SW 1271 (cell line): Measurements from ENCODE around the gene STX2.

Source experiments
- DNase-seq, 2 experiments: peaks; one replicate each; lab custom pipeline; 2025; lab: John Stamatoyannopoulos, UW

Gene STX2

DNA sequence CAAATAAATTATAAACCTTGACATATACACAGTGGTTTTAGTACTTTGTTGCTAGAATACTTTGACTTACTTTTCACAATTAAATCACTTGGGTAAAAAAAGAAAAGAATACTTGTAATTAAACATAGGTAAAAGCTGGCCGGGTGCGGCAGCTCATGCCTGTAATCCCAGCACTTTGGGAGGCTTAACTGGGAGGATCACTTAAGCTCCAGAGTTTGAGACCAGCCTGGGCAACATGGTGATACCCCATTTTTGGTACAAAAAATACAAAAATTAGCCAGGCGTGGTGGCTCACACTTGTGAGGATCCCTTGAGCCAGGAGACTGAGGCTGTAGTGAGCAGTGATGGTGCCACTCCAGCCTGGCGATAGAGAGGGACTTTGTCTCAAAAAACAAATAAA, 7.8 kb downstream of the STX2 start:
- DNase-seq: no peak

DNA sequence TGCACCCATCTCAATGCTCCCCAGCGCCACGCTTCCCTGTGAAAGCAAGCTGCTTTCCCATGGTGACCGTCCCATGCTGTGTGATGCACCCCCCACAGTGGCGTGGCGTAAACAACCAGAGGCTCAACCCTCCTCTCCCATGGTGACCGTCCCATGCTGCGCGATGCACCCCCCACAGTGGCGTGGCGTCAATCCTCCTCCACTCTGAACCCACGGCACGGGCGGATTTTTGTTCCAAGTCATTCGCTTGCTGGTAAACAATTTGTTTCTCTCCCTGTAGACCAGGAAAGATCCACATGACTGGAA, 8.9 kb downstream of the STX2 start:
- DNase-seq: no peak

DNA sequence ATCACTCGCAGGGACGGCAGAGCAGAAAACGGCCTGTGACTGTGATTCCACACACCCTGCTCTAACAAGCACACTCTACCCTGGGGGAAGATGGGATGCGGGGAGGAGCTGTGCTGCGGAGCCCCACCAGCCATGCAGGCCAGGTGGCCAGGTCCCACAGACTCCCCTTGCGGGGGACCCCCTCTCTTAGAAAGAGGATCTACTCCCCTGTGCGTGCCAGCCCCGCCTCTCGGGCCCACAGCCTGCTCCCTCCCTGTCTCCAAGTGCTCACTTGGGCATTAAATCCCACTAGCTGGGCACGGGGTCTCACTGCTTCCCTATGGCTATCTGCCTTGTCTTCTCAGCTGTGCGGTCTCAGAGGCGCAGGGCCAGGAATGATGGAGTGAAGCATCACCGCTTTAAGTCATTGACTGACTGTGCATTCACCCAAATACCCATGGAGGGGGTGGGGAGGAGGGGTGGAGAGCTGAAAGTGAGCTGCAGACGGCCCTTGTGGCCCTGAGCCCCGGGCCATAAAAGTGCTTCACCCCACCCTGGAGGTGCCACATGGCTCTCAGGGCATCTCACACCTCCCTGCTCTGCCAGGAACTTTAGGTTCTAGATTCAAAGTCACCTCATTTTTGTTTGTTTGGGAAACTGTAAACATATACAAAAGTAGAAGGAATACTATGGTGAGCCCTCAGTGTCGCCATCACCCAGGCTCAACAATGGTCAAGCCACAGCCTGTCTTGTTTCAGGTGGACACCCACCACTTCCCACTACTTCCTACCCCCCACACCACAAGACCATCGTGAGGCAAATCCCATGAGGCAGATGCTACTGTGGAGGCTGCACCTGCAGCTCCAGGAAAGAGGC, 9.4 kb downstream of the STX2 start:
- DNase-seq: no peak

DNA sequence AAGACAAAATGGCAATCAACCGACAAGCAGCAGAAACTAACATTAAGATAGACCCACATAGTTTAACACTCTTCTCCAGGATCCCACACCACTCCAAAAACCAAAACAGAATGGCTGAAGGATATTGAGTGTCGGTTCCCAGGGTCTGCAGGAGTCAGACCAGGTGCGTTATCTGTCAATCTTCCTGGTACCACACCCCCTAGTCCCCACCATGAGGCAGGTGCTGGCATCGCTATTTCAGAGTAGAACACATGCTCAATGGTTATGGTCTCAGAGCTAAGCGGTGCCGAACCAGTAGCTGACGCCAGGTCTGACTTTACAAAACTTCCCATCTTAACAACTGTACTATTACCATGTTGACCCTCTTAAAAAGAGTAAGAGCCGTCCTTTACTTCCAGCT, 10.2 kb downstream of the STX2 start:
- DNase-seq: no peak

DNA sequence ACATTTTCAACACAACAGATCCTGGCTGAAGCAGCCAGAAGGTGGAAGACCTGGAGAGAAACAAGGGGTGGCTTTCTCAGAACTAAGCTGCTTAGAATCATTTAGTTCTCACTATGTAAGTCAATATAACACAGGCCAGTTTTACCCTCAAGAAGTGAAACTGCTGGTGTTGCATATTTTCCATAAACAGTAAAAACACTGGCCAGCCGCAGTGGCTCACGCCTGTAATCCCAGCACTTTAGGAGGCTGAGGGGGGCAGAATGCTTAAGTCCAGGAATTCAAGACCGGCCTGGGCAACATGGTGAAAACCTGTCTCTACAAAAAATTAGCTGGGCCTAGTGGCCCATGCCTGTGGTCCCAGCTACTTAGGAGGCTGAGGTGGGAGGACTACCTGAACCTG, 11.6 kb downstream of the STX2 start:
- no peak for DNase-seq

DNA sequence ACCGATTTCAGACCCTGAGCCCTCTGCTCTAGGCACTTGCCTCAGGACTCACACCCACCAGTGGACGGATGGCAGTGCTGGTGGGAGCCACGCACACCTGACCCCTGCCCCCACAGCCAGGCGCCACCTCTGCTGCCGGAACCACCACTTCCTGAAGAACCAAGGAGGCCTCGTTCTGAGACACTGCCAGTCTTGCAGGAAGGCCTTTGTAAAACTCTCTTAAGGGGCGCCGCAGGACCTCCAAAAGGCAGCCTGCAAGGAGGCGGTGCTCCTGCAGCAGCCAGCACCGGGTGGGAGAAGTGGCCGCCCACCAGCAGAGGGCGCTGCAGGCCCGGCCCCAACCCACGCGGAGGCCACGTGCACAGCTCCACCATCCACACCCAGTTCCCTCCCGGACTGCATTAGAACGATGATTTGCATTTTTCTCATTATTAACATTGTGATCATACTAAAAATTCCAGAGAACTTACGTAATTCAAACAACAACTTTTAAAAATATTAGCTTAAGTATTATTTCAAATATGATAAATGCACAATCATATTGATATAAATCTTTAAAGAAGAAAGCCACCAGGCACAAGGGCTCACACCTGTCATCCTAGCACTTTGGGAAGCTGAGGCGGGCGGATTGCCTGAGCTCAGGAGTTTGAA, 12.8 kb downstream of the STX2 start:
- DNase-seq: peak in 1 of 2 experiments; percentile 12

DNA sequence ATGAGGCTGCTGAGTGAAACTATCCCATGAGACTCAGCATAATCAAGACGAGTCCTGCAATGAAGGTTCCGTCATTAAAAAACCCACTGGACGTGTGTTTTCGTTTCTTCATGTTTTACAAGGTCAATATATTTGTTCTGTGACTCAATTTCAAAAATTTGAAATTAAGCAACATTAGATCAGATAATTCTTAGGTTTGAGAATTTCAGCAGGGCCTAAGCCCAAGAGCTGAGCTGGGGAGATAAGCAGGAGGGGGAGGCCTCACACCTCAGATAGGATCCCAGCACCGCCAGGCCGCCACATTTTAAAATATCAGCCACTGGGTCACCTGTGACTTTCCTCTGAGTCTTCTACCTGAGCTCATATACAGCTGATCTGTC, 13.3 kb downstream of the STX2 start:
- DNase-seq: no peak

DNA sequence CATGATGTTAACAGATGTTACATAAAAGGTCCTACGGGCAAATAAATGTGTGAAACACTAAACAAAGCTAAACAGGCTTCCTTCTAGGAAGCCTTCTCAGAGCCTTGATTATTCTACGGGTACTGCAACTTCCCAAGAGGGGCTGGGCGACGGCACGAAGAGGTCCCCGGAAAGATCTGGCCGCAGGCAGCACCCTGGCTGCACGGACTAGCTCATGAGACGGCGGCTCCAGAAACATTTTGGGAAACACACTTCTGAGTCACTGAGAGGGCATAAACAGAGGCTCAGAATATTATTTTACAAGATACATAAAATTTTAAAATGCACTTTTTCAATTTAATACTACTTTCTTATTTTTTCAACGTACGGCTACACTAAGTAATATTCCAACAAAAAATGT, 19.4 kb downstream of the STX2 start:
- DNase-seq: no peak

DNA sequence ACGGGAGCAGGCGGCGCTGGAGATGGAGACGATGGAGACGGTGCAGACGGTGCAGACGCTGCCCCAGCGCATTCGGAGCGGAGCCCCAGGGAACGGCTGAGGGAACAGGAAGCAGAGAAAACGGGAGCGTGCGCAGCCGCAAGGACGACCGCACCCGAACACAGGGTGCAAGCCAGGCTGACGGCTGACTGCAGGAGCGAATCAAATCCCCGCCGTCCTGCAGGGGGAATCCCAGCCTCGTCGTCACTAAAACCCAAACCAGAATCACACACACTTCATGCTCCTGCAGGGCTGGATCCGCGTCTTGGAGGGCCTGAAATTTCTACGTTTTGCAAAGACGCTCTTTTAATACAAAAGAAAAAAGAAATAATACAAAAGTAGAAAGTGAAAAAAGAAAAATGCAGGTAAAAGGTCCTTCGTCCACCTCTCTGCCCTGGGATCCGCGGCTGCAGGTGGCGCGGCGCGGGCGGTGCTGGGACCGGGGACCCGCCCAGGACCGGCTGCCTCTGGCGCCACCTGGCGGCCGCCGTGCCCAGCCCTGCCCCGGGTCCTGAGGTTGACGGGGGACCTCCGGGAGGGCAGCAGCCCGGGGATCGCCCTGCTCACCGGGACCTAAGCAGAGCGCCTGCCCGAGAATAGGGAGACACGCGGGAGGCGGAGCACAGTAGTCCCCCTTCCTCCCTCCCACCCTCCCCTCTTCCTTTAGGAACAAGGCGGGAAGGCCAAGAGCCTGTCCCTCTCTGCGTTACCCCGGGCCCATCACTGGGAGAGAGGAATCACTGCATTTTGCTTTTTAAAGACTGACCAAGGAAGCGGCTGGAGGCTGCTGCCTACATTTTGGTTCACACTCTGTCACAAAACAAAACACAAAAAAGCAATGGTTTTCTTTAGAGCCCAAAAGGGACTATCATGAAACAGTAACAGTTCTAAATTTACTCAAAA, 20.1 kb downstream of the STX2 start:
- no peak for DNase-seq

DNA sequence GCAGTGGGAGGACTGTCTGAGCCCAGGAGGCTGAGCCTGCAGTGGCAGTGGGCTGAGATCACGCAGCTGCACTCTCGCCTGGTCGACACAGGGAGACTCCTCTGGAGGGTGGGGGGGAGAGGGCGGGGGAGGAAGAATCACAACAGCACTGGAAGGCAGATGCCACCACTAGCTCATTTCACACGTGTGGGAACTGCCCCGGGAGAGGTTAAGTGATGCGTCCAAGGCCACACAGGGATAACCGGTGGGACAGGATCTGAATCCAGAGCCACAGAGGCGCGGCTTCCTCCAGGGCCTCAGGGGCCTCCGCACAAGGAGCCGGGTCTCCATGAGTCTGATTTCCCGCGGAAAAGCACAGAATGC, 20.8 kb downstream of the STX2 start:
- DNase-seq: no peak

DNA sequence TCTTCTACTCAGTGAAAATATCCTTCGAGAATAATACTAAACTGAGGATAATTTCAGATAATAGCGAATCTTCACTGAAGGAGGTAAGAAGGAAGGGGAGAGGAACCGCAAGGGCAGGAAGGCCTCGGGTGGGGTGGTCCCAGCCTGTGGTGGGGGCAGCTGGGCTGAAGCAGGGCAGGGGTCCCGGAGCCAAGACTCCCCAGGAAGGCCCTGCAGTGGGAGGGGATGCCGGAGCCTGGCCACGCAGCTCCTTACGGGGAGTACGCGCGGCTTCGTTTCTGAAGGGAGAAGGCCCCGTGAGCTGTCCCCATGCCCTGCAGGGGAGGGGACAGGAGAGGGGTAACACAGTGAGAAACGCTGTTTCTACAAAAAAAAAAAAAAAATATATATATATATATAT, 21.2 kb downstream of the STX2 start:
- DNase-seq: no peak

DNA sequence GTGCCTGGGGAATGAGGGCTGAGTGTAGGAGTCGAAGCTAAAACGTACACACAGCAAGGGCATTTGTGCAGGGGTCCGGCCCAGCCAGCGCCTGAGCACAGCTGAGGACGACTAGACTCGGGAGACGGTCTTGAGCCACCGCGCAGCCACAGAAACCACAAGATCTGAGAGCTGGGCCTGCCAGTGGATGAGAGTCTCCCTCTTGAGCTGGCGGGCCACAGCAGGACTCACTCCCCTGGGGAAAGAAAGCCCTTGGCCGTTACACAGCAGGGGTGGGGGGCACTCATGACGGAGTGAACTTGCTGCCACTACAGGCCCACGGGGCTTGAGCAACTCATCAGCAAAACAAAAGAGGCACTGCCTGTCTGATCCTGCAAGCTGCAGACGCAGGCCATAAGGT, 23.0 kb downstream of the STX2 start:
- no peak for DNase-seq

DNA sequence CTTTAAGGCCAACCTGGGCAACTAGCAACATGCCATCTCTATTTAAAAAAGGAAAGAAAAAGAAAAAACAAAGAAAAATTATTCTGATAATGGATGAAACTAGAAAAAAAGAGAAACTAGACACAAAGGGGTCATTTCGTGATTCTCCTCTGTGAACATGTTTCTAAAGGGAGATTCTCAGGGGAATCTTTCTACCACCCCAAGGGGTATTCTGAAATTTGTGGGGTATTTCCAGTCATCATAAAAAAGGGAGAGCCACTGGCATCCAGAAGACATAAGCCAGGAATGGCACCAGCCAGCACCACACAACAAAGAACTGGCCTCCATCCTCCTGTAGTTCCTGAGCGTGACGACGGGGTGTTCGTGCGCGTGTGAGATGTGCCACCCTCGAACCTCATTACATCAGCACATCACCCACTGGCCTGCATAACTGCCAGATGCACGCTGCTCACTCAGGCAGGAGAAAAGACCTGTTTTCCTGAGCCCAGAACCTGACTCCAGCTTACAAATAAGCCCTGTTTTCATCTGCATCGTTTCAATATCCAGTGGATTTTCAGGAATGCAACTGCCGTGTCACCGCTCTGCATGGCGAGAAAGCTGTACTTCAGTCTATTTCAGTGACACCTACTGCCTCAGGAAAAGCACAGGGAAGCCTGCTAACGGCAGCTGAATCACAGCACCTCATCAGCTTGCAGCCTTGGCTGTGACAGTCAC, 23.9 kb downstream of the STX2 start:
- no peak for DNase-seq

DNA sequence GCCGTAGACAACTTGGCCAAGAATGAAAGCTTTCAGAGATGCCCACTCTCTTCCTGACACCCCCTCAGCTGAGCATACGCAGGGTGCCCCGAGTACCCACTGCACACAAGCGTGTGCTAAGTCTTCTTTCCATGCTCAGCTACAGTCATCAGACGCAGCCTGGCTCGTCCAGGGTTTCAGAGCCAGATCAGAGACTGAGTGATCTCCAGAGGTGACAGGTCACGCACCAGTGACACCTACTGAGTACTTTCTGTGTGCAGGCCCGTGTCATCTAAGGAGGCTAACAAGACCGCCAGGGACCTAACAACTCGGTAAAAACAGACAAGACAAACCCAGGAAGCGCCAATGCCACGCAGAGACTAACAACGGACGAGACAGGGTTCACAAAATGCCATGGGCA, 25.1 kb downstream of the STX2 start:
- no peak for DNase-seq

DNA sequence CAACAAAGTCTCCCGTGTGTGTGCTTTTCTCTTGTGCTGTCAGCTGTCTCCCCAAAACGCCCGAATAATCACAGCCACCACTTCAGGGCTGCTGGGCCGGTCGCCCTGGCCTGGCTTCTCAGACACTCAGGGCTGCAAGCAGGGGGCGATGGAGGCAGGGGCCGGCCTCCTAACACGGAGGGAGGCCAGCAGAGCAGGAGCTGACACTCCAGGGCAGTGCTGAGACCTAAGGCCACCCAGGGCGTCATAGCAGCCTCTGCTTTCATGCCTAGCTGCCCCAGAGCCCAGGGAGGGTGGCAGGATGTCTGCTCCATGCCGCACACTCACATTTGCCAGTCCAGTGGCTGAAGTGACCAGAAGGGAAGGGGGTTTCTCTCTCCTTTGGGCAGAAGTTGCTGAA, 25.6 kb downstream of the STX2 start:
- DNase-seq: no peak

DNA sequence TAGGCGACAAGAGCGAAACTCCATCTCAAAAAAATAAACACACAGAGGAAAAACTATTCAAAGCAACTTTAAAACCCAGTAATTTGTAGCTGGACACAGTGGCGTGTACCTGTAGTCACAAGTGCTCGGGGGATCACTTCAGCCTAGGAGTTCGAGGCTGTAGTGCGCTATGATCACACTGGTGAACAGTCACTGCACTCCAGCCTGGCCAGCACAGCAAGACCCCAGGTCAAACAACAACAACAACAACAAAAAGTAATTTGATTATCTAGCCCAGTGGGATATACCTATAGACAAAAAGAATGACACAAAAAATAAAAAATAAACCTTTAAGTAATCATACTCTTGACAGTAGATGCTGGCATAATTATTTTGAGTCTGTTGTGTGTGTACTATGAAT, 29.3 kb downstream of the STX2 start:
- DNase-seq: no peak

DNA sequence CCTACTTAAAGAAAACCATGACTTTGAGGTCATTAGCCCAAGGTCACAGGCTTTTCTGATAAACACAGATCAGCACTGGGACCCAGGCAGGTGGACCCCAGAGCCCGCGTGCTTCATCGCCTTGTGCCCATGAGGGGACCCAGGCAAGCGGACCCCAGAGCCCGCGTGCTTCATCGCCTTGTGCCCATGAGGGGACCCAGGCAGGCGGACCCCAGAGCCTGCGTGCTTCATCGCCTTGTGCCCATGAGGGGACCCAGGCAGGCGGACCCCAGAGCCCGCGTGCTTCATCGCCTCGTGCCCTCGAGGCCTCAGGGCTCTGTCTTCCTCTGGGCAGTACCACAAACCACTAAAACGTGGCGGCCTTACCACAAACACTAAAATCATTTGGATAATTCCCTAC, 31.7 kb downstream of the STX2 start:
- DNase-seq: no peak

DNA sequence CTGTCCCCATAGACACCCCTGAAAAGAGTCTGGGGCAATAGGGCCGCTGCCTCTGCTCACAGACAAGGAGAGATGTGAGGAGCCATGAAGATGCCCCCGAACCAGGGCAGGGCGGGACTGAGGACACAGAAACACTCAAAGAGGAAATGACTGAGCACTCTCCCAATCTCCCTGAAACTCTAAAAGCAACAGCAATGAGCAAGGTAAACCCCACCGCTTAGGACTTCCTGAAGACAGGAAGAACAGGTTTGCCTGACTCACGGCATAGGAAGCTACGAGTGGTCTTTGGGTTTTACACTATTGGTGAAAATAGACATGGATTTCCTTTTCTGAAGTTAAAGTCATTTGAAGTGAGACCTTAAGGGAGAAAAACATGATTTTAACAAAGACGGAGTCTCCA, 32.5 kb downstream of the STX2 start:
- no peak for DNase-seq

DNA sequence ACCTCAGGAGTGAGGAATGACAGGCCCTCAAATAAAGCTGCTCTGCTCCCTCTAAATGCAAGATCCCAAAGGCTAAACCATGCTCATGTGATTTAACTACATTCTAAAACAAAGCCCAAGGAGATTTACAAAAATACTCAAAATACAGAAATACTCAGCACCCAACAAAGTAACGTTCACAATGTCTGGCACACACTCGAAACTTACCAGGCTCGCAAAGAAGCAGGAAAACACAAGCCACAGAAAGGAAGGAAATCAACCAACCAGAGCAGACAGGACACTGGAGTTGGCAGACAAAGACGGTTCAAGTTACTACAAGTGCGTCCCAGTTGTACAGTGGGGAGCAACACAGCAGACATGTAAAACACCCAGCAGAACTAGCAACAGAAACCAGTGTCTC, 33.4 kb downstream of the STX2 start:
- no peak for DNase-seq

DNA sequence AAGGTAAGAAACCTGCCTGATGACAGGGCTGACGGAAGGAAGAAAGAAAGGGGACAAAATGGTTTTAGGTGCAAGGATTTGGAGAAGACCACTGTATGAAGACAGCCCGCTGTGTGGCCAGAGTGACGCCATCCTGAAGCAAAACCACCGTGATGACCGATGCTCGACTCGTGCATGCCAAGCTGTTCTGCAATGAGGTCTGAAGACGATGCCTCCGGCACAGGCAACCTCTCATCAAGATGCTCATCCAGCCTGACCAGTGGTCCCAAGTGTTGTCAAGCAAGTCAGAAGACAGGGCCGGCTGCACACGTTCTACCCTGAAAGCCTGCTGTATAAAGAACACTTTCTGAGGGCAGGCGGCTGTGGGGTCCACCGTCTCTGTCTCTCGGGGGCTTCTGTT, 34.8 kb downstream of the STX2 start:
- DNase-seq: no peak

DNA sequence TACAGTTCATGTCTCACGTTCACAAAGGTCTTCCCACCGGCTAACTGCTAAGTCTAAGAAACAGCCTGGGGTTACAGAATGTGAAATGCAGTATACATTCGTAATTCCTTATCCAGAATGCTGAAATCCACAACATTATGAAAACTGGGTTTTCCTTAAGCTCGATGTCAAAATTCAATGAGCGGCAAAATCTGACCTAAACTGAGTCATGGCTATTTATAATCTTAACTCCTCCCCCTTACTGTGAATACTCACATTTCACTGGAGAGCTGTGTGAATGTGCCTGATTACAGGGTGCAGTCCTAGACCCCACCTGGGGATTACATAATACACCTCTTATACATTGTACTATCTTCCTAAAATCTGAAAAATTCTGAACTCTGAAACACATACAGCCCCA, 35.3 kb downstream of the STX2 start:
- DNase-seq: no peak

DNA sequence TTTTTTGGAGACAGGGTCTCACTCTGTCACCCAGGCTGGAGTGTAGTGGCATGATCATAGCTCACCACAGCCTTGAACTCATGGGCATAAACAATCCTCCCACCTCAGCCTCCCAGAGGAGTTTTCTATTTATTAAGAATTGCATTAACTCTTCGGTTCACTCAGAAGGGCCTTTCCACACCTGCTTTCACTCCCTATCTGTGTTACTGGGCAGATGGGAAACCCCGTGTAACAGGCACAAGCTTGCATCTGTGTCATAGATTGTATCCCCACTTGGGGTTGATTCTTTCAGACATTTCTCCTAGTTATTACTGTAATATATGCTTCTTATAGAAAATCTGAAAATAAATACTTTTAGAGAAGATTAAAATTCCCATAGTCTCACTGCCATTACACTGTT, 38.7 kb downstream of the STX2 start:
- no peak for DNase-seq
